DMS 273 treated with DMSO at 0.1 percent for 48 hours (cell line): ENCODE measurements around the gene SALL4.
A peak's percentile ranks its signal among the peaks of the same experiment; 100 is the strongest.
"Not testable (repeated sequence)": the region's sequence is repeated elsewhere in the genome, so short reads cannot be mapped to it uniquely, and the experiment has no call there.

Experiments
- DNase-seq: peaks from one replicate; lab custom pipeline; 2025; lab: John Stamatoyannopoulos, UW

The SALL4 gene

DNA sequence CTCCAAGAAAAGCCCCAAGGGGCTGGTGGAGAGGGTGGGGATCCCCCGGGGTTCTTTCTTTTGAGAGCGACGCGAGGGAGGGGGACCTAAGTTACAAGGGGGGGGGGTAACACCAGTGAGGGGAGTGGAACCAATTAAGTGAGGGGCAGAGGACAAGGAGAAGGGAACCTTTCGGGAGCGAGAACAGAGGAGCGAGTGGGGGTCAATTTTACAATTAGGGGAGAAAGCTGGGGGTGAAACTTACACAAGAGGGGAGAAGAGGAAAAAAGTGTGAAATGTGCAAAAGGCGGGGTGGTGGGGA is 548 bp downstream of the SALL4 start:
- no peak for DNase-seq

GRCh38 chr20:51801122-51801822 is 1.0 kb downstream of the SALL4 start:
- DNase-seq: no peak

- DNase-seq: no peak
Observed at GRCh38 chr20:51800872-51801121, 1.5 kb downstream of the SALL4 start.

DNA sequence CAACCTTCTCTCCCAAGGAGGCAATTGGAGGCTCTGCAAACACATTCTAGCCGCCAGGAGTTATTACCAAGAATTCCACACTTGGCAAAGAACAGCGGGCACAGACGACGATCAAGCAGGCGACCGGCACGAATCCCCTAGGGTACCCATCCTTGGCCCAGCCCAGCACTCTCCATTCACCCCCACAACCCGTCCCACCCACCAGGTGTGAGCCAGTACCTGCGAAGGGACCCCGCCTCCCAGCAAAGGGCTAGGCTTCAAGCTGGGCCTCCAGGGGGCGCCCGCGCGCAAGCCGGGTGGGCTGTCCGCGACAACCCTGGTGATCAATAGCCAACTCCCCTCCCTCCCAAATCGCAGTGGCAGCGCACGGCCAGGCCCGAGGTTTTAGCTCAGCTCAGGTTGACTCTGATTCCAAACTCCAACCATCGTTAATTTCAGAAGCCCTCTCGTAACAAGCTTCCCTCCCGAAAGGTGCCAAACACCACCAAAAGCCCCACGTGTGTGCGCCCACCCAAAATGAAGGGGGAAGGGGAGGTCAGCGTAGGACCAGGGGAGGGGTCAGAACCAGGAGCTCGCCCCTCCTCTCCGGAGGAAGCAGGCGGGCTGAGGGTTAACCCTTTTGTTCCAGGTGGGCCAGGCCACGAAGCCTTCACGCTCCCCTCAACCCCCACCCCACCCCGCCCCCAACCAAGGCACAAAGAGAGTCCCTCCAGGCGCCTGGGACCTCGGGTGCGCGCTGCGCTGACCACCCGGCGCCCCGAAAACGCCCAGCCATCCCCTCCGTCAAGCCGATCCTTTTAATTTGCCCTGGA is 2.1 kb downstream of the SALL4 start:
- DNase-seq: no peak

DNA sequence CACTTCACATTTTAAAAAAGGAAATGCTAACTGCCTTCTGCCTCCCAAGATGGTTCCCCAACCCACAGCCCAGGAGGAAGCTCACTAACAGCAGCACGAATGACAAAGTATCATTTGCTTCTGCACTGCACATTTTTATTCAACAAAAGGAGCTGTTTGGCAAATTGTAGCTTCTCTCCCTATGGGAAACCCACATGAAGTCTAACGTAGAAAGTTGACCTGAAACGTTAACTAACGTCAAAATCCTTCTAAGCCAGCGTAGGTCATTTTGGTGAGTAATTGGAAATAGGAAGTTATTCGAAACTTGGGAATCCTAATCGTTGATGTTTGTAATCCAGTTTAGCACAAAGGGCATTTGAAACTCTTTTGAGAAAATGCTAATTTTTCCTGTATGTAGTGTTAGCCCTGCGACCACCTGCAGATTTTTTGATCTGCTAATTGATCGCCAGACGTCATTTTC is 2.9 kb downstream of the SALL4 start:
- DNase-seq: no peak

- no peak for DNase-seq
Observed at GRCh38 chr20:51797357-51798025, 4.8 kb downstream of the SALL4 start.

GRCh38 chr20:51796340-51796739 is 6.0 kb downstream of the SALL4 start:
- DNase-seq: no peak

DNA sequence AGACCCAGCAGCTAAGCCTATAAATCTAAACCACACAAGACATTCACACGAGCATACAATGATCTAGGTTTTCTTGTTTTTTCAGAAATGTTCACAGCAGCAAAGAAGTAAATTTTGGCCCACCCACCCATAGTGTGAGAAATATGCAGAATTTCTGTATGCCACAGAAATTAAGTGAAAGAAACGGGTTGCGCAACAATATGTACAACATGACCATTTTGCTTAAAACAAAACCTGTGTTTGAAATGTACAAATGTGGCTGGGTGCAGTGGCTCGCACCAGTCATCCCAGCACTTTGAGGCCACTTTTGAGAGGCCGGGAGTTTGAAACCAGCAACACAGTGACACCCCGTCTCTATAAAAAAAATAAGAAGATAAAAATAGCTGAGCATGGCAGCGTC is 9.4 kb downstream of the SALL4 start:
- DNase-seq: no peak

DNA sequence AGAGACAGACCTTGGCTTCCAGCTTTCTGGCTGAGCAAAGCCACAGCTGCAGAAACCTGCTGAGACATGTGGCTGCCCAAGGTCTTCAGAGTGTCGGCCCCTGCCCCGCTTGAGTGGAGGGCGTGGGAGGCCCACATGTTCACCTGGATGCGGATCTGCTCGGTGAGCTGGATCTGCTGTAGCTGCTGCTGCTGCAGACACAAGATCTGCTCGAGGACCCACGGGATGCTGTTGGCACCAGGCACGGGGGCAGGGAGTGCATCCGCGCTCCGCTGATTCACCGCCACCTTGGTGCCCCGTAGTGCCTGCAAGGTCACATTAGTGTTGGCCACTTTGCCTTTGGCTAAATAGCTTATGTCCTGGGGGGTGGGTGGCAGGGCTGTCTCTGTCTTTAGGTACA is 10.7 kb downstream of the SALL4 start:
- no peak for DNase-seq

DNA sequence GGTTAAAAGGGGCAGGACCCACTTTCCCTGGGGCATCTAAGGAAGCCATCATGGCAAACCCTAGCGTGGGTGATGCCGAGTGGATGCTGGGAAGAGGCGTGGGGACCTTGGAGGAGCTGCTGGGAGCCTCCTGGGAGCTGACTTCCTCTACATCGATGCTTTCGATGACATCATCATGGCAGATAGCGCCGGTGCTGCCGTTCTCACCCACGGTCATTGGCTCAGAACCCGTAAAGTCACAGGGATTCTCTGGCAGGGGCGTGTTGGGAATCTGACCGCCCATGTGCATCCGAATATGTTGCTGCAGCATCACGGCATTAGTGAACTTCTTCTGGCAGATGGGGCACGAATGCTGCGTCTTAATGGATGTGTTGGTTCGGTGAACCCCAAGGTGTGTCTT is 12.1 kb downstream of the SALL4 start:
- no peak for DNase-seq

DNA sequence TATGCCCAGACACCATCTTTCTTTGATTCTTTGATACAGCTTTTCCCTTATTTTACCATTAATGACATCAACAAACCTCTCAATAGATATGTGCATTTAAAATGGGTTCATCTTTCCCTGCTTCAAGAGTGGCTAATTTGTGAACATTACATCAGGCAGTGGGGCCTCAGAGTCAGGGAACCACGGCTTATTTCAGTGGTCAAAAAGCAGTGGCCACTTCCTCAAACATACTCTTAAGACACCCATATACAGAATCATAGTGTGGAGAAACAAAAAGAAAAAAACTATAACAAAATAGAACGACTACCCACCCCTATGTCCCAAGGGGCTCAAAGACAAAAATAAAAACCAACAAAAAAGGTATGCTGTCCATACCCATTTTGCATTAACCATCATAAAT is 12.9 kb downstream of the SALL4 start:
- no peak for DNase-seq

DNA sequence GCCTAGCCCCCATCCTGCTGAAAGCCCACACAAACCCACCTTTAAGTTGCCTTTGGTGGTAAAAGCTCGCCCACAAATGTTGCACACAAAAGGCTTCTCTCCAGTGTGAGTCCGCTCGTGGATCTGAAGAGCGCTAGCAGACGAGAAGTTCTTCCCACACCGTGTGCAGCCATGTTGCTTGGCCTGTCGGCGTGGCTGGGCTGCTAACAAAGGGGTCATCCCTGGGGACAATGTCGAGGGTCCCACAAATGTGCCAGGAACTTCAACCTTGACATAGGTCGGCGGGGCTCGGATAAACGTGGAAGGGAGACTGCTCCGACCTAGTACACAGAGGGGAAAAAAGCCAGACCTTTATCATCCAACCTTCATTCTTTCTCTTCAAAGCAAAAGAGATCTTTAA is 13.5 kb downstream of the SALL4 start:
- no peak for DNase-seq

DNA sequence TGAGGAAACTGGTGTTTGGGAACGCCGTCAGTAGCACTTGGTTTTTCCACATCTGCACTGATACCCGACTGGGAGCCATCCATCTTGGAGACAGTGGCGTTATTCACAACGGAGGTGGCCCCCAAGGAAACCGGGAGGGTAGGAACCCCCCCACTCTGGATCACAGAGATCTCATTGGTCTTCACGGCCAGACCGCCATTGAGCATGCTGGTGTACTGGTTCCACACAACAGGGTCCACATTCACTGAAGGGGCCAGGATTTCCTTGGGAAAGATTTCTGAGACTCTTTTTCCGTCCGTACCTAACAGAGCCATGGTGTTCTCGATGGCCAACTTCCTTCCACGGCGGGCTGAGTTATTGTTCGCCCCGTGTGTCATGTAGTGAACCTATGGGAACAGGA is 18.0 kb downstream of the SALL4 start:
- no peak for DNase-seq

- not testable (repeated sequence) for DNase-seq
Observed at GRCh38 chr20:51778229-51778759, 24.0 kb downstream of the SALL4 start.

DNA sequence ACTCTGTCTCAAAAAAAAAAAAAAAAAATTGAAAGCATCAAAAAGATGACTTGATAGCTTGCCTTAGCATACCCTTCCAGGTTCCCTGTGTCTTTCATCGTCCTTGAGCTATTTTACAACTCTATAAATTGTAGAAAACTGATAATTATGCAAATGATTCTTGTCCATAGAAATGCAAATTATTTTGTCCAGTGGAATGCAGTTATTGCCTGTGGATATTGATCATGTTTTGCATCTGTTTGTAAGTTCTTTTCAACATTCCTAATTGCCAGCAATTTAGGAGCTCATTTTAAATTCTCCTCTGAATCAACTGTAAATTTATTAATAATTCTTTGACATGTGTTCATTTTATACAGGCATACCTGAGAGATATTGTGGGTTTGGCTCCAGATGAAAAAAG is 27.1 kb downstream of the SALL4 start:
- DNase-seq: no peak

- no peak for DNase-seq
Observed at GRCh38 chr20:51772236-51772635, 30.1 kb downstream of the SALL4 start.

- DNase-seq: no peak
Observed at GRCh38 chr20:51769976-51770615, 32.2 kb downstream of the SALL4 start.

GRCh38 chr20:51768759-51769517 is 33.4 kb downstream of the SALL4 start:
- no peak for DNase-seq

- no peak for DNase-seq
Observed at GRCh38 chr20:51767867-51768758, 34.2 kb downstream of the SALL4 start, which contains the start of gene ATP9A. ATP9A (minus strand) TSS chr20:51768390; CDS start chr20:51768369, 21 bp downstream.

DNA sequence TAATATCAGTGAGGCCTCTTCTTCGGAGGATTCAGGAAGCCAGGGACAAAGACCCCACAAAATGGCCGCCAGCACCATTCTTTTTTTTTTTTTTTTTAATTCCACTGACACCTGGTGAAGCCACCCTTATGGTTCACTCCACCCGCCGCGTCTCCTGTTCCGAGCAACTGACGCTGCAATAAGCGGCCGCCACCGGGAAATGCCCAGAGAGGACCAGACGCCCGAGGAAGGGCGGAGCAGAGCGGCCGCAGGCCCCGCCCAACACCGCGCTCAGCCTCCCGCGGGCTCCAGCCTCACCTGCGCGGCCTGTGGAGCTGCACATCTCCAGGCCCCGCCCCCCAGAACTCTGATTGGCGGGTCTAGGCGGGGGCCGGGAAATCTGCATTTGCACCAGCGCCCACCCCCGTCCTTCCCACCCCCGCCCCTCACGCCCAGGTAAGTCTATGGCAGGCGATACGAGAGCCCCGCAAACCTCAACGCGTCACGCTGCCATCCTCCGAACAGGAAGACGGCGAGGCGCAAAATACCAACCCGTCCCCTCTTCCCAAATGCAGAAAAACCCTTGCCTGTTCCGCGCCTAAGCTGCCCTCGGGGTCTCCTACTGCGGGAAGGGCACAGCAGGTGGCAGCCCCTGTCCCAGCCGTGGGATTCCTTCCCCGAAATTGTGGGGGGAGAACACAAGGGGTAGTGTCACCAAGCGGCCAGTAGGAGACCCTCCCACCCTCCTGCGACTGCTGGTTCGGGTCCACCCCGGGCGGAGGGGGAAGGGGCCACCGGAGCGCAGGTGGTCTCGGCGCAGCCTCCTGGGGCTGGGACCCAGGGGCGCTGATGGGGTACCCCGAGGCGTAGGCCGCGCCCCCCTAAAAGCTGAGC is 35.1 kb downstream of the SALL4 start:
- DNase-seq: peak; percentile 58
